GM18861 (cell line): ENCODE measurements around the gene MARS2.
A peak's percentile ranks its signal among the peaks of the same experiment; 100 is the strongest.
"Not testable (repeated sequence)": the region's sequence is repeated elsewhere in the genome, so short reads cannot be mapped to it uniquely, and the experiment has no call there.

ENCODE experiments used
- ATAC-seq: cut with Tn5 transposase; IDR thresholded peaks from one replicate; pipeline ENCODE4 v1.9.1; 2021; ENCODE audit not compliant: unreplicated experiment

Gene MARS2

GRCh38 chr2:197705912-197706838 lies 1.0 kb downstream of the MARS2 start:
- ATAC-seq: no peak

GRCh38 chr2:197706839-197707207 lies 1.7 kb downstream of the MARS2 start:
- no peak for ATAC-seq

- no peak for ATAC-seq
These were observed 2.4 kb downstream of the MARS2 start for GRCh38 chr2:197707316-197708213.

GRCh38 chr2:197708331-197708730 lies 3.2 kb downstream of the MARS2 start:
- ATAC-seq: no peak

GRCh38 chr2:197709140-197709539 lies 4.0 kb downstream of the MARS2 start:
- not testable (repeated sequence) for ATAC-seq

- peak; percentile 79 for ATAC-seq
These were observed 5.4 kb downstream of the MARS2 start for GRCh38 chr2:197710424-197711042.

- ATAC-seq: no peak
These were observed 6.4 kb downstream of the MARS2 start for GRCh38 chr2:197711578-197711977.

GRCh38 chr2:197713271-197713670 lies 8.1 kb downstream of the MARS2 start:
- no peak for ATAC-seq

- no peak for ATAC-seq
These were observed 12.7 kb downstream of the MARS2 start for GRCh38 chr2:197717863-197718262.

GRCh38 chr2:197727011-197727410 lies 21.8 kb downstream of the MARS2 start:
- ATAC-seq: no peak

GRCh38 chr2:197728555-197729544 lies 23.7 kb downstream of the MARS2 start:
- ATAC-seq: not testable (repeated sequence)

GRCh38 chr2:197740200-197740599 lies 35.0 kb downstream of the MARS2 start:
- no peak for ATAC-seq
